ENCODE data around the gene FAT1. TPM values are rescaled to one million over a fixed set of nuclear protein-coding genes. Genes with fewer than 3 reads are reported as not detected.

Gene FAT1
- total and polyA plus RNA-seq, 7 donors: 12.6 to 146 (median 93.1) TPM

DNA sequence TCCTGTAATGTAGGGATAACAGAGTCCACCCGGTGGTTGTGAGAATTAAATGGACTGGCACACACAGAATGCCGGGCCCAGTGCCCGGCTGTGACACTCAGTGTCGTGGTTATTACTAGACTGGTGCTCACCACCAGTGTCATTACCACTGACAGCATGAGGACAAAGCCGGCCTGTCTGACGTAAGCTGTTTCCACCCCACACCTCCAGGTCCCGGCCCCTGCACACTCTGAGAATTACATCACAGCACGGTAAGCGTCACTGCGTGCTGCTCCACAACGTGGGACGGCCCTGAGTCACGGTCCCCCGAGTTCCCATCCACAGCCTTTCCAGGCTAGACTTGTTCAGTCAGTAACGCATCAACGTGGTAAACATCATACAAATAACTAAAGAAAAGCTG, 22.9 kb downstream of the FAT1 start:
- intact Hi-C loops (cut with DNase I): no loop called here
- Histone ChIP-seq H3K36me3 (peaks cover 0 to 5% (median 0%) of the 10 kb centered on the region in 4 donors), H3K27me3 (no peaks in the 10 kb centered on the region), H3K4me3 (peak overlapping the region in 2 of 4 donors; percentile 11 to 26), H3K4me1 (peaks cover 0 to 73% (median 60%) of the 10 kb centered on the region in 4 donors), H3K27ac (peak overlapping the region; percentile 72 to 85 (median 75)), H3K9me3 (no peaks in the 10 kb centered on the region)
- 41 to 82% methylated on average over 16 of the region's 16 CpGs for WGBS, 2 donors
- no peak for TF ChIP-seq POLR2A (IDR thresholded peaks at IDR 0.05)
- TF ChIP-seq CTCF (IDR thresholded peaks at IDR 0.05): no peak
- TF ChIP-seq EP300 (IDR thresholded peaks at IDR 0.05): peak in 2 of 4 donors; percentile 56 to 74
- peak in 3 of 4 donors; percentile 3 to 57 (median 44) for TF ChIP-seq POLR2AphosphoS5 (IDR thresholded peaks at IDR 0.05)
- DNase-seq: peak; percentile 91

DNA sequence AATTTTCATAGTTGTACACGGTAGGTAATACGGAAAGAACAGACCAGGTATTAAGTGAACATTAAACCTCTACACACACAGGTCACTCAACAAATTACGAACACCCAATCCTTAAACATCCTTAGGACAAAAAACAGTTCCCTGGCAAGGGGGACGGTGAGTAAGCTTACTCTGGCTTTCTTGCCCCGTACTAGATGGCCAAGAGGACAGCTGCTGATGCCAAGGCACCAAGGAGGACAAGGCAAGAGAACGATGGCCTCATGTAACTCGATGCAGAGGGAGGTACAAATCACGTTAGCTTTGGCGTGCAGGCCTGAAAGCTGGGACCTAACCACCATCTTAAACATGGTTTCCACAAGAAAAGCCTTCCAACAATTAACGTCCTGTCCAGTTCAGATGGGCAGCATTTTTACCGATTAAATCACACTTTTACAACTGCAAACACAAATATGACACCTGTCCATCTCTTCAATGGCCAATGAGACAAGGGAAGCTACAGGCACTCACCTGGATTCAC, 23.7 kb downstream of the FAT1 start:
- Histone ChIP-seq H3K27ac (peak overlapping the region in 3 of 4 donors; percentile 73 to 85 (median 77)), H3K9me3 (no peaks in the 10 kb centered on the region), H3K36me3 (peaks cover 0 to 5% (median 0%) of the 10 kb centered on the region in 4 donors), H3K4me3 (no peak overlapping the region), H3K4me1 (peaks cover 0 to 73% (median 52%) of the 10 kb centered on the region in 4 donors), H3K27me3 (no peaks in the 10 kb centered on the region)
- intact Hi-C loops (cut with DNase I): no loop called here
- TF ChIP-seq EP300 (IDR thresholded peaks at IDR 0.05) (no peak), POLR2A (IDR thresholded peaks at IDR 0.05) (no peak), POLR2AphosphoS5 (IDR thresholded peaks at IDR 0.05) (no peak), CTCF (IDR thresholded peaks at IDR 0.05) (no peak)
- DNase-seq: no peak
- WGBS, 2 donors: 92% methylated on average over 11 of the region's 11 CpGs

GRCh38 chr4:186699298-186699697, 24.4 kb downstream of the FAT1 start:
- Histone ChIP-seq H3K4me3 (no peak overlapping the region), H3K9me3 (no peaks in the 10 kb centered on the region), H3K4me1 (peaks cover 0 to 69% (median 46%) of the 10 kb centered on the region in 4 donors), H3K27me3 (no peaks in the 10 kb centered on the region), H3K27ac (peak overlapping the region in 2 of 4 donors; percentile 77 to 85), H3K36me3 (peaks cover 0 to 5% (median 0%) of the 10 kb centered on the region in 4 donors)
- WGBS, 2 donors: 27 to 70% methylated on average over 5 of the region's 5 CpGs
- TF ChIP-seq POLR2AphosphoS5 (IDR thresholded peaks at IDR 0.05): no peak
- TF ChIP-seq CTCF (IDR thresholded peaks at IDR 0.05): no peak
- no peak for TF ChIP-seq EP300 (IDR thresholded peaks at IDR 0.05)
- no peak for TF ChIP-seq POLR2A (IDR thresholded peaks at IDR 0.05)
- DNase-seq: no peak
- intact Hi-C loops (cut with DNase I): no loop called here

- Histone ChIP-seq H3K36me3 (peaks cover 0 to 5% (median 0%) of the 10 kb centered on the region in 4 donors), H3K9me3 (no peaks in the 10 kb centered on the region), H3K4me3 (no peak overlapping the region), H3K27ac (peak overlapping the region in 2 of 4 donors; percentile 10 to 85), H3K4me1 (peaks cover 0 to 68% (median 43%) of the 10 kb centered on the region in 4 donors), H3K27me3 (no peaks in the 10 kb centered on the region)
- 88 to 91% methylated on average over 17 of the region's 17 CpGs for WGBS, 2 donors
- TF ChIP-seq CTCF (IDR thresholded peaks at IDR 0.05): no peak
- TF ChIP-seq EP300 (IDR thresholded peaks at IDR 0.05): no peak
- no peak for TF ChIP-seq POLR2A (IDR thresholded peaks at IDR 0.05)
- TF ChIP-seq POLR2AphosphoS5 (IDR thresholded peaks at IDR 0.05): no peak
- DNase-seq: no peak
- intact Hi-C loops (cut with DNase I): no loop called here
Measured at GRCh38 chr4:186698525-186698924, 25.1 kb downstream of the FAT1 start.

Measured in sigmoid colon (tissue), 7 donors.